ENCODE measurements around the gene STAG1.

DNA sequence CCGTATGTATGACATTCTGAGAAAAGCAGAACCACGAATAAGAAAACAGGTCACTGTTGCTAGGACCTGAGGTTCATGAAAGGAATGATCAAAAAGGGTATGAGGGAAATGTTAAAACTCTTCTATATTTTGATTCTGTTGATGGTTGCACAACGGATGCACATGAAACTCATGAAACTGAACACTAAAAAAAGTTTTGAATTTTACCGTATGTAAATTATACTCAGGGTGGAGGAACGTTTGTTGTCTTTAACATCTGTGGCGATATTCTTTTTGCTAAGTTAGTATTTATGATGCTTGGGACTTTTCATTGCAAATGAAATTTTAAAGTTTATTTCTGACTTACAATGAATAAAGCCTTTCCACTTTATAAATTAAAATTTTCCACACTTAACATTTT lies 55.4 kb downstream of the STAG1 start:
- TF ChIP-seq POLR2A (IDR thresholded peaks at IDR 0.05; ENCODE audit: low read length) (no peak), GATA1 (IDR thresholded peaks at IDR 0.05; ENCODE audit: low read depth, low read length) (no peak)
